IMR-90 (cell line): ENCODE results near the gene SEH1L.

Experiments used
- BHLHE40 ChIP-seq: fragments of 150-350 bp; IDR thresholded peaks from 2 replicates; pipeline ENCODE4 v1.6.1; 2016; ENCODE audit warnings: mild to moderate bottlenecking, low read depth, low read length
- CEBPB ChIP-seq: IDR thresholded peaks from 2 replicates; pipeline ENCODE4 v1.6.1; 2012; ENCODE audit warnings: low read depth, low read length, improper control_type of control experiment
- CTCF ChIP-seq: conservative IDR thresholded peaks from 2 replicates; pipeline ENCODE4 v1.5.1; 2012; ENCODE audit warnings: mild to moderate bottlenecking, low read depth, low read length, improper control_type of control experiment
- ELK1 ChIP-seq: fragments of 150-350 bp; IDR thresholded peaks from 2 replicates; pipeline ENCODE4 v1.6.1; 2016; ENCODE audit warnings: low read depth, mild to moderate bottlenecking, low read length, moderate library complexity, borderline replicate concordance
- MAFK ChIP-seq: IDR thresholded peaks from 2 replicates; pipeline ENCODE4 v1.6.1; 2012; ENCODE audit warnings: low read depth, low read length, improper control_type of control experiment
- MXI1 ChIP-seq: IDR thresholded peaks from 2 replicates; pipeline ENCODE4 v1.6.1; 2012; ENCODE audit warnings: low read depth, mild to moderate bottlenecking, low read length, moderate library complexity, borderline replicate concordance
- NFE2L2 ChIP-seq: fragments of 150-350 bp; IDR thresholded peaks from 2 replicates; pipeline ENCODE4 v1.6.1; 2016; ENCODE audit warnings: low read depth, mild to moderate bottlenecking, low read length
- POLR2A ChIP-seq: IDR thresholded peaks from 2 replicates; pipeline ENCODE4 v1.6.1; 2012; ENCODE audit warnings: mild to moderate bottlenecking, low read depth, low read length
- RAD21 ChIP-seq: IDR thresholded peaks from 2 replicates; pipeline ENCODE4 v1.6.1; 2012; ENCODE audit warnings: low read length, improper control_type of control experiment
- RCOR1 ChIP-seq: IDR thresholded peaks from 2 replicates; pipeline ENCODE4 v1.6.1; 2012; ENCODE audit warnings: mild to moderate bottlenecking, low read length, improper control_type of control experiment; ENCODE audit not compliant: insufficient replicate concordance
- SMC3 ChIP-seq: fragments of 150-350 bp; IDR thresholded peaks from 2 replicates; pipeline ENCODE4 v1.6.1; 2016; ENCODE audit warnings: low read depth, mild to moderate bottlenecking, antibody characterized with exemption, low read length, moderate library complexity
- USF2 ChIP-seq: fragments of 150-350 bp; IDR thresholded peaks from 2 replicates; pipeline ENCODE4 v1.6.1; 2017; ENCODE audit warnings: mild to moderate bottlenecking, antibody characterized with exemption, low read length, low read depth

DNA sequence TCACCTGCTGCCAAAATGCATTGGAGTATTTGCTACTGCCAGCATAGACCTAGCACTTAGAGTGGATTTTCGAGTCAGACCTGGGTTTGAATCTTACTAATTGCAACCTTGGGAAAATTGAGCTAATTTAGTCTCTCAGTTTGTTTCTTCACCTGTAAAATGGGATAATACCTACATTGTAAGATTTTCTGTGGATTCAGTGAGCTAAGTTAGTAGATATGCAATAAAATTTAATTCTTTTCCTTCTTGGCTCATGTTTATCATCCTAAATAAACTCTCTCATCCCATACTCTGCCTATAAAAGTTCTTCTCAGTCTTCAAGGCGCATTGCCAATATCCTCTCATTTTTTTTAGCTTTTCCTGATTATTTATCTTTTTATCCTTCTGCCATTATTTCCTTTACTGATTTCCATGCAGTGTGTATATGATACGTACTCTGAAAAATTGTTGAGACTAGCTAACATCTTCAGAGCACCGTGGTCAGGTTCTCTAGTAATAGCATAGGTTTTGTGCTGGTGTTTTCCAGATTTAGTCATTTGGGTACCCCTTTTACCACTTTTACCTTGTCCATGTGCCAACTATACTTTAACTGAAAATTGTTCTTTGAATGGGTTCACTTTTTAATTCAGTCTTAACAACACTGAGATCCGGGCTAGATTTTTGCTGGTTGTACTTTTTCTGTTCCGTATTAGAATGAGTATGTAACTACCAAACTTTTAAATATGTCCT is 50.7 kb downstream of the SEH1L start:
- no peak for TF ChIP-seq CTCF
- TF ChIP-seq USF2, result no peak
- TF ChIP-seq POLR2A, result no peak
- TF ChIP-seq RAD21, result no peak
- no peak for TF ChIP-seq SMC3
- no peak for TF ChIP-seq RCOR1
- no peak for TF ChIP-seq NFE2L2
- TF ChIP-seq MAFK, result no peak
- no peak for TF ChIP-seq BHLHE40
- no peak for TF ChIP-seq ELK1
- no peak for TF ChIP-seq CEBPB
- no peak for TF ChIP-seq MXI1
